GM03348 (cell line): ENCODE data around the gene CASZ1.

Source experiments
- DNase-seq: peaks from one replicate; pipeline ENCODE4 v3.0.0; 2012; ENCODE audit warnings: low spot score

The CASZ1 gene

GRCh38 chr1:10623686-10624145, 172.7 kb downstream of the CASZ1 start:
- DNase-seq: no peak

DNA sequence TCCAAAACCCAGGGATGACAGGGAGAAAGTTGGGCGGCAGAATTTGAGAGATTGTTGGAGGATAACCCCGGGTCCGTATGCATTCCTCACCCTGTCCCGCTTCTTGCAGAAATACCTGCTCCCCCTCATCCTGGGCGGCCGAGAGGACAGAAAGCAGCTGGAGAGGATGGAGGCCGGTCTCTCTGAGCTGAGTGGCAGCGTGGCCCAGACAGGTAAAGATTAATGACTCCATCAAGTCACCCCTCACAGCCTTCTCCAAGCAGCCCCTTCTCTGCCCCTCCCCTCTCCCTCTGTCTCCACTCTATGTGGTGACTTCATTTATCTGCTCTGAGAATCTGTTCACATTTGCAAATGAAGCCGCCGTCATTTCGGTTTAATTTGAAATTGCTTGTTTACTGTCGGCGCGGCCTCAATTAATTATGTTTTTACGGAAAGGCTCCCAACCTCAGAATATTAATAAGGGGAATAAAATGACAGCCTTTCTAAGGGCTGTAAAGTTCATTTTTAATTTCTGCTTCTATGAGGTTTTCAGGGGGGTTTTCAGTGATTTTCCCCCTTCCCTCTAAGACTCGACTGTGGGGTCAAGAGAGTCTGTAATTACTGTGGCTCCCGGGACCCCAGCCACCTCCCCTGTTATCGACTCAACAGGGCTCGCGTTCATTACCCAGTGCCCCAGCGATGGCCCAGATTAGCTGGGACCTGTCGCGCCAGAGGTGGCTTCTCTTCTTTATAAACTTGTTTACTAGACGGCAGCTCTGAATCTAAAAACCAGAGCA, 173.3 kb downstream of the CASZ1 start:
- no peak for DNase-seq

DNA sequence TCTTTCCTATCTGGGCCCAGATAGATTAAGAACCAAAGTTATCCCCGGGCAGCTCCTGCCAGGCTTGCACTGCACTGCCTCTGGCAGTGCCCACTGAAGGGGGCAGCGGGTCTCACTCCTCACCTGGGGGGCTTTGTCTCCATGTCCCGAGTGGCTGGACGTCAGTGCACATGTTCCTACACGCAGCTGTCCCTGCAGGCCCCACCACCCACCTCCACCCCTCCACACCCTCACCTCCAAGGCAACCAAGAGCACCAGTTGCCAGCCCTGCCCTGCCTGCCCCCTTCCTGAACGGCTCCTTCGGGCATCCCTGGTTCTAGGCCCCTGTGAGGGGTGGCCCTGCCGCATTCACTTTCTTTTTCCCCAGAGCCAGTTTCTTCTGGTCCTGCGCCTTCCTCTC, 174.5 kb downstream of the CASZ1 start:
- no peak for DNase-seq

DNA sequence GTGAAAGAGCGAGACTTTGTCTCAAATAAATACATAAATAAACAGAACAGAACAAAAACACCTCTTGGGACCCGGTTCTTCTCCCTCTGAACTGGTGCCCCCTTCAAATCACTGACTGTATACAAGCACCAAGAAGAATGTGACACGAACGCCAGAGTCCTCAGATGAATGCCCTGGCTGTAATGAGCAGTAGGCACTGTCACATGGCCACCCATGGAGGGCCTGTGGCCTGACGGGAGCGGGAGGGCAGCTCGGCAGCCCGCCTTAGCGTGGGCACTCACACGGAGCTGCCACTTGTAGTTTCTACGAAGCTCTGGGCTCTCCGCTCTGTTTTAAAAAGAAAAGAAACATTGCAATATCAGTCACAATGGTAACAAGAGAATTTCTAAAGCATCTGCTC, 175.7 kb downstream of the CASZ1 start:
- DNase-seq: no peak

DNA sequence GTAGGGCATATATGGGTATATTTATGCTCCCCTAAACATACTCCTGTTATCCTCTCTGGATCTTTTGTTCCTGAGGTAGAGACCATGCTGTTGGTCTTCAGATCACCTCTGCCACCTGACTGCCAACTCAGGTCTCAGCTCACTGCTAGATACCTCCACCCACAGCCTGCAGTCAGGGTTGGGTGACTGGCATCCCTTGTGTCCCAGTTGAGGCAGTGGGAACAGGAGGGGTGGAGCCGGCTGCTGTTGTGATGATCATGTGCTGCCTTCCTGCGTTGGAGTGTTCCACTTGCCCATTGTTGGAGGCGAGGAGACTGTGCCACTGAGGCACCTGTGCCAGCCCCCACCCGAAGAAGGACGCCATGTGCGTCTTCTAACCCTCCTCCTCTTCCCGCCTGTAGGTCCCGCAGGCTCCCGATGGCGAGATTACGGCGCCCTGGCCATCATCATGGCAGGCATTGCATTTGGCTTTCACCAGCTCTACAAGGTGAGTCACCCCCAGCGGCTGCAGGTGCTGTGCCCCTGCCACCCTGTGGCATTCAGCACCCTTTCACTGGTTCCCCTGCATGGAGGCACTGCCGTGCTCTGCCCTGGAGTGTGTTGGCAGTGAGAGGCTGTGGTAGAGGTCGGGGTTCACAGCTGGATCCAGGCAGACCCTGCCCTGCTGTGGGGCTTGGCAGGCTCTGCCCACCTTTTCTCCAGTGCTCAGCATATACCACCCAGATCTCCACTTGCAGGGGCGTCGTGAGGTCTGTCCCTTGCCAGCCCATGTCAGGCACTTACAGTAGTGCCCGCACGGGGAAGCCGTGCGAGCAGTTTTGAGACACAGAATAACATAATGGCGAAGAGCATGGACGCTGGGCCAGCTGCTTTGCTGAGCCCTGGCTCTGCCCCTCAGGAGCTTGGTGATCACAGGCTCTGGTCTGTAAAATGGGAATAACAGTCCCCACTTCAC, 178.2 kb downstream of the CASZ1 start:
- no peak for DNase-seq

GRCh38 chr1:10617318-10617717, 179.1 kb downstream of the CASZ1 start:
- no peak for DNase-seq

GRCh38 chr1:10616696-10617095, 179.8 kb downstream of the CASZ1 start:
- no peak for DNase-seq

DNA sequence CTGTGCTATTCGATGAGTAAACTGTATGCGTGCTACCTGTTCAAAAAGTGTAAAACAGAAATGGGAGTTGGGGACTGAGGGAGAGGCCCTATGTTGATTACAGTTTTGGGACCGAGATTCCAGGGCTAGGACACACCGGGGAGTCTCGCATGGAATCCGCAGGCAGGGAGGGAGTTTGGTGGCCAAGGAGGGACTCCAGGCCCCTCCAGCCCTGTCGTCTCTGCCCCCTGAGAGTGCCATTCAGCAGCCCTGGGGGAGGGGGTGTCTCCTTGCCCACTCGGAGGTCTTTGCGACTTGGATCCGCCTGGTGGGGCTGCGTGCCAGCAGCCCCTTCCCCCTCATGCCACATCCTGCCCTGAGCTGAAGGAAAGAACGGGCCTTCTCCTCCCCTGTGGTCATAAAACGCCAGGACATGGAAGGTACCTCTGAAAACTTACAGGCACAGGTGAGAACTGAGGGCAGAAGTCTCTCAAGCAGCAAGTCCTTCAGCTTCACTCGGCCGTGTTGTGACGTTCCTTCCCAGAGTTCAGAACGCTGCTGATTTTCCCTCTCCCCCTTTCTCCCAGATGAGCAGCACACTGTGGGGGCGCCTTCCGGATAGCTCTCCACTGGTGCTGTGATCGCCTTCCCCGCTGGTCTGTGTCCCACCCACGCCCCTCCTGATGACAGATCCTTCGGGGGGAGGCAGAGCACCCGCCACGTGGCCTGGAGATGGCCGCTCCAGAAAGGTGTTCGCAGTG, 180.3 kb downstream of the CASZ1 start:
- DNase-seq: no peak

DNA sequence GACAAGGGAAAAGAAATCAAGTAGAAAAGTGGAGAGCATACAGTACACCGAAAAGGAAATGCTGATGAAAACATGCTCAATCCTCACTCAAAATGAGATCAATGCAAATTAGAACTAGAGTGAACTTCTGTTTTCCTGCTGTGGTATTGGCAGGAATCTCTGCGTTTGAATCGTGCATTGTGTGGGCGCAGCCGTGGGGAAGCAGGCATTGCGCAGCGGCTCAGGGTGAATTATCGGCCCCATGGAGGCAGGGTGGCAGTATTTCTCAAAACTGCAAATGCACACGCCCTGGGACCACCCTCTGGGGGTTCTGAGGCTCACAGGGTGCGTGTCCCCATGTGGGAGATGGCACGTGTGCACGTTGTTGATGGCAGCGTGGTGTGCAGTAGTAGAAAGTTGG, 181.1 kb downstream of the CASZ1 start:
- DNase-seq: no peak

DNA sequence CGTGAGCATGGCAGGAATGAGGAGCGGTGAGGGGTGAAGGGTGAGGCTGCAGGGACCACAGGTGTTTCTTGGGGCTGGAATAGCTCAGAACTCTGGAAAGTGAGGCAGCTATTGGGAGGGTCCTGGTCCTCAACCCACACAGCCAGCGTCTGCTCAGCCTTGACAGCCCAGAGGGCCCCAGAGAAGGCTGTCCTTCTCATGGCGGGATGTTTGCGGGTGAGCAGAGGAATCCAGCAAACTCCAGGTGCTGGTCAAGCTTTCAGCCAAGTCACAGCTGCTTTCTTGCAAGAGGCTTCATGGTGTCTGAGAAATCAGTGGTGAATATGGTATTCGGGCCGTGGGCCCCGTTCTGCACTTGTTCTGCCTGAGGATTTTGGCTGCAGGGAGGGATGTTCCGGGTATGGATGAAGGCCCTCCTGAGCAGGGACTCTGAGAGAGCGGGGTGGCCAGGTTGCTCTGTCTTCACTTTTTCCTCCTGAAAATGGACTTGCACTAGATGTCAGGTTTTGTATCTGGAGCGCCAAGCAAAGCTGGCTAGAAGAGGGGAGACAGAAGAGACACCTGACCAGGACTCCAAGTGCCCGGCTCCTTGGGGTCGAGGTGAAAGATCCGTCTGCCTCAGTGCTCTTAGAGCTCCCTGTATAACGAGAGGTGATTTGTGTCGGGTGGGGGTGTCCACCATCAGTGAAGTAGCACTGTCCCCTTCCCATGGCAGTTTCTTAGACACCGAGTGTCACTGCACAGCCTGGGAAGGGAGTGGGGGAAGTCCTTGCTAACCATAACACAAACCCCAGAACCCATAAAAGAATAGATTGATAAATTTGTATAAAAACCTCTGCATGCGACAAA, 181.8 kb downstream of the CASZ1 start:
- no peak for DNase-seq

DNA sequence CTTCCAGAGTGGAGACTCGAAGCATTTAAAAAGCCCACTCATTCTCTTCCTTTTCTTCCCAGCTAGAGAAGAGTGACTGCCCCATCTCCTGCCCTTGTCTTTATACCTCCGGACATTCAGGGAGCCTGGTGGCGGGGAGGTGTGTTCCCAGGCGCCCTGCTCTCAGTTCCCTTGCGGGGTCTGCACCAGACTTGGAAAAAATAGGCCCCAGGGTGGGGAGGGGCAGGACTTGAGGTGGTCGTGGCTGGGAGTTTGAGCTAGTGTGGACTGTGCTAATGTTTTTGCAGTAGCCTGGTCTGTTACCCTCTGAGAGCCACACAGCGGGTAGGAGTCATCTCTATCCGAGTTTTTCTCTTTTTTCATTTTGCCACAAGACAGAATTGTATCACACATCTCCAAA, 182.6 kb downstream of the CASZ1 start:
- DNase-seq: no peak

GRCh38 chr1:10613340-10613739, 183.1 kb downstream of the CASZ1 start:
- DNase-seq: no peak

DNA sequence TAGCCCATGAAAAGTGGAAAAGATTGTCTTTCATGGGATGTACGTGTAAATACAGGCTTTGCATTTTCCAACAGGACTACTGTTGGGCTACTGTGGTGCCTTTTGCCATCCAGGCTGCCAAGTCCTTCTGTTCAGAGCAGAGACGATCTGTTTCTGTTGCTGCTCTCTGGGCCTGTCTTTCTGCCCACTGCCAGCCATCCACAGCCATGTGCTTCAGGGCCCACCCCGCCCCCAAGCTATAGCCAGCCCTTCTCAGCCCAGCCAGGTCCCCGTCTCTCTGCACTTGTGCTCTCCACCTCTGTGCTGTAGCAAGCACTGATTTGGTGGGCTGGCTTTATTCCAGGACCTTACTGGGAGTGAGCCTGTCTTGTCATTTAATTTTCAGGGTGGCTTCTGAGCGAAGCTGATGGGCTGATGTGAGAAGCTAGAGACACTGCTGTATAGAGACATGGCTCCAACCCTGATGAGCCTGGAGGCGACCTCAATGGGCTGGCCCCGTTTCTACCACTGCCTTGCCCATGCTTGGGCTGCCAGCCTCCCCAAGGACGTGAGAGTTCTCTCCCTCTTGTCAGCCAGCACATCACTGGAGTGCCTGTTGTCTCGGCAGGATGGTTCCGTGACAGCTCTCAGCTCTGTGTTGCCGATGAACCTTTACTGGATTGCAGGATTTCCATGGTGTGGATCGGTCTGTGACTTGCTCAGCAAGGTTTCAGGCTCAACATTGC, 183.8 kb downstream of the CASZ1 start:
- DNase-seq: no peak

- no peak for DNase-seq
These were observed 185.4 kb downstream of the CASZ1 start for GRCh38 chr1:10610901-10611600.

GRCh38 chr1:10608690-10609089, 187.8 kb downstream of the CASZ1 start:
- no peak for DNase-seq

GRCh38 chr1:10607228-10607627, 189.2 kb downstream of the CASZ1 start:
- DNase-seq: no peak

DNA sequence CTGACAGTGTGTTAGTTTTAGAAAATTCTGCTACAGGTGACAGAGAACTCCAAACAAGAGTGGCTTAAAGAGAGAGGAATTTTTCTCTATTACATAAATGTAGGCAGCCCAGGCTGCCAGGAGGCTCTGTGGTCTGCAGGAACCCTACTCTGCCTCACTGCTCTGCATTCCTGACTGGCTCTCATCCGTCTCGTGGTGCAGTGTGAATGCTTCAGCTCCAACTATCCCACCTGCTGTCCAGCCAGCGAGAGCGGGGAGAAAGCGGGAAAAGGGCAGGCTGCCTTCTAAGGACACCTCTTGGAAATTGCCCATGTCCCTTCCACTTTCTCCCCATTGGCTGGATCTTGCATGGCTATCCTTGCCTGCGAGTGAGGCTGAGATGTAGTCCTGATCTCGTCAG, 190.4 kb downstream of the CASZ1 start:
- no peak for DNase-seq

GRCh38 chr1:10604966-10605365, 191.5 kb downstream of the CASZ1 start:
- DNase-seq: no peak

DNA sequence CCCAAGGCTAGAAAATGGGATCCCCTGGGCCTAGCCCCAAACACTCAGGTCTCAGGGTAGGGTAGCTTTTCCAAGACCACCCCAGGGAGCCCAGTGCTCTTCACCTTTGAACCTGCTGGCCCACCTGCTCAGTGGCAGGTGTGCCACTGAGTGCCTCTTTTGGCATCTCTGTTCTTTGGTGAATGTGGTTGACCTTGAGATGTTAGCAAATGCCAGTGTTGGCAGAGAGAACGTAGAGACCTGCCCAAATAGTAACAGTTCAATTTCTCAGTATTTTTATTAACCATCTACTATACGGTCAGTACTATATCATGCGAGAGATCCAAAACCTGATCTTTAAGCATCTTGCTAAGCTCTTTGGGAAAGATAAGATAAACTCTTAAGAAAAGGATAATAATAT, 193.5 kb downstream of the CASZ1 start:
- no peak for DNase-seq
